K562 (cell line): ENCODE measurements around the gene SYNPR.

Experiments used
- CTCF ChIP-seq, 3 experiments: IDR thresholded peaks in 2 of 3; conservative IDR thresholded peaks in 1 of 3; 2 replicates each; pipeline ENCODE4 v1.5.1; 2011 to 2012; ENCODE audit warnings: low read length in 3 of 3, mild to moderate bottlenecking in 3 of 3, control low read depth in 2 of 3, improper control_type of control experiment in 1 of 3, inconsistent platforms in 1 of 3, low read depth in 1 of 3, mixed read lengths in 1 of 3, moderate library complexity in 1 of 3; ENCODE audit not compliant: insufficient read depth in 2 of 3
- SMARCE1 ChIP-seq: fragments of 450-650 bp; IDR thresholded peaks from 2 replicates; pipeline ENCODE4 v1.7.1; 2016; ENCODE audit warnings: mild to moderate bottlenecking
- TARDBP ChIP-seq: fragments of 450-650 bp; IDR thresholded peaks from 2 replicates; pipeline ENCODE4 v1.6.1; 2016

GRCh38 chr3:63571682-63572081 lies 293.6 kb downstream of the SYNPR start:
- TF ChIP-seq CTCF (IDR thresholded peaks at IDR 0.05 in 2 of 3, conservative IDR thresholded peaks at IDR 0.05 in 1 of 3; ENCODE audit: insufficient read depth in 2 of 3, low read depth in 1 of 3, low read length in 3 of 3) (no peak), SMARCE1 (no peak), TARDBP (no peak)
